ENCODE results near the gene GNAS.

GRCh38 chr20:58822149-58822548, 30.4 kb upstream of the GNAS start:
- TF ChIP-seq POLR2A (IDR thresholded peaks at IDR 0.05; ENCODE audit: extremely low read depth, insufficient read length) (no peak), CTCF (IDR thresholded peaks at IDR 0.05; ENCODE audit: low read depth, low read length) (no peak), MAX (IDR thresholded peaks at IDR 0.05; ENCODE audit: low read depth, low read length) (no peak)
